Stimulated activated CD4-positive, alpha-beta T cell treated with anti-CD3 and anti-CD28 coated beads, Interleukin-2, amount 100 ng/mL, for 24 hours (primary cell): ENCODE results near the gene SND1.

Experiments used
- DNase-seq, 2 donors: peaks; one replicate each; pipeline ENCODE4 v3.0.0-alpha.2; 2020

Gene SND1

GRCh38 chr7:127651556-127652332, at the start of gene SND1:
Gene SND1 (plus strand): TSS chr7:127652194. CDS start chr7:127652374, 180 bp downstream.
- DNase-seq = peak; percentile 98 to 99

- DNase-seq = no peak
Measured at GRCh38 chr7:127608446-127608845, 43.5 kb upstream of the SND1 start.

- DNase-seq = no peak
Measured at GRCh38 chr7:127609297-127609696, 42.7 kb upstream of the SND1 start.

- no peak for DNase-seq
Measured at GRCh38 chr7:127612263-127612662, 39.7 kb upstream of the SND1 start.

- DNase-seq = no peak
Measured at GRCh38 chr7:127616724-127617123, 35.3 kb upstream of the SND1 start.

- no peak for DNase-seq
Measured at GRCh38 chr7:127618042-127618441, 34.0 kb upstream of the SND1 start, which contains the start of gene PAX4. Gene PAX4 (minus strand): TSS chr7:127618142. CDS start chr7:127615928, 2,214 bp downstream.

- no peak for DNase-seq
Measured at GRCh38 chr7:127618775-127619174, 33.2 kb upstream of the SND1 start.

GRCh38 chr7:127619681-127620405, 32.2 kb upstream of the SND1 start:
- DNase-seq = no peak

GRCh38 chr7:127620406-127621233, 31.4 kb upstream of the SND1 start:
- no peak for DNase-seq

GRCh38 chr7:127625331-127625730, 26.7 kb upstream of the SND1 start:
- no peak for DNase-seq

- no peak for DNase-seq
Measured at GRCh38 chr7:127628445-127628844, 23.5 kb upstream of the SND1 start.

- peak; percentile 34 to 55 for DNase-seq
Measured at GRCh38 chr7:127629268-127629854, 22.6 kb upstream of the SND1 start.

GRCh38 chr7:127632276-127632910, 19.6 kb upstream of the SND1 start:
- no peak for DNase-seq

- DNase-seq = no peak
Measured at GRCh38 chr7:127635659-127636285, 16.2 kb upstream of the SND1 start.

GRCh38 chr7:127638197-127638596, 13.8 kb upstream of the SND1 start:
- no peak for DNase-seq

- no peak for DNase-seq
Measured at GRCh38 chr7:127644484-127644883, 7.5 kb upstream of the SND1 start.

GRCh38 chr7:127647636-127648035, 4.4 kb upstream of the SND1 start:
- no peak for DNase-seq

- no peak for DNase-seq
Measured at GRCh38 chr7:127648986-127649385, 3.0 kb upstream of the SND1 start.

- DNase-seq = peak in 1 of 2 donors; percentile 8
Measured at GRCh38 chr7:127650847-127651555, 993 bp upstream of the SND1 start.

GRCh38 chr7:127652333-127653248, 597 bp downstream of the SND1 start:
- no peak for DNase-seq
